ENCODE data around the gene OR2V2. TPM values are rescaled to one million over a fixed set of nuclear protein-coding genes. Genes with fewer than 3 reads are reported as not detected.
"Not testable (repeated sequence)": the region's sequence is repeated elsewhere in the genome, so short reads cannot be mapped to it uniquely, and the experiment has no call there.

OR2V2 gene, protein sequence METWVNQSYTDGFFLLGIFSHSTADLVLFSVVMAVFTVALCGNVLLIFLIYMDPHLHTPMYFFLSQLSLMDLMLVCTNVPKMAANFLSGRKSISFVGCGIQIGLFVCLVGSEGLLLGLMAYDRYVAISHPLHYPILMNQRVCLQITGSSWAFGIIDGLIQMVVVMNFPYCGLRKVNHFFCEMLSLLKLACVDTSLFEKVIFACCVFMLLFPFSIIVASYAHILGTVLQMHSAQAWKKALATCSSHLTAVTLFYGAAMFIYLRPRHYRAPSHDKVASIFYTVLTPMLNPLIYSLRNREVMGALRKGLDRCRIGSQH
- total RNA-seq = not detected

DNA sequence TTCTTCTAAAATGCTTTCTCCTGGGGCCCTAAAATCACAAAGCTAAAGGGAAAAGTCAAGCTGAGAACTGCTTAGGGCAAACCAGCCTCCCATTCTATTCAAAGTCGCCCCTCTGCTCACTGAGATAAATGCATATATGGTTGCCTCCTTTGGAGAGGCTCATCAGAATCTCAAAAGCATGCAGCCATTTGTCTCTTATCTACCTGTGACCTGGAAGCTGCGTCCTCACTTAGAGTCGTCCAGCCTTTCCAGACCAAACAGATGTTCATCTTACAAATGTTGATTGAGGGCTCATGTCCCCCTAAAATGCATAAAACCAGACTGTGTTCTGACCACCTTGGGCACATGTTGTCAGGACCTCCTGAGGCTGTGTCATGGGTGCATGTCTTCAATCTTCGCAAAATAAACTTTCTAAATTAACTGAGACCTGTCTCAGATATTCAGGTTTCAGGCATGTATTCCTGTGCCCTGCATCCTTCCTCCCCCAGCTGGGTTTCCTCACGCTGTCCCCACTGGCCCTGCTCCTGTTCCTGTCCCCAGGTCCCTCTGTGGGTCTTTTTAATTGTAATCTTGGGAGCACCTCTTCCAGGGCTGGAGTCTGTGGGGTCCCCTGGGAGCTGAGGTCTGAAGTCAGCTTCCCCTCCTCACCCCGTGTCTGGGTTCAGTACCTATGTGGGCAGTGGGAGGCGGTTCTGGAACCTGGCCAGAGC is at the start of gene OR2V2:
Gene OR2V2 (plus strand): TSS at position 660 of the 710 bp plus-strand sequence. CDS start 7,357 bp downstream, outside the sequence.
- TF ChIP-seq, protein P1, sequence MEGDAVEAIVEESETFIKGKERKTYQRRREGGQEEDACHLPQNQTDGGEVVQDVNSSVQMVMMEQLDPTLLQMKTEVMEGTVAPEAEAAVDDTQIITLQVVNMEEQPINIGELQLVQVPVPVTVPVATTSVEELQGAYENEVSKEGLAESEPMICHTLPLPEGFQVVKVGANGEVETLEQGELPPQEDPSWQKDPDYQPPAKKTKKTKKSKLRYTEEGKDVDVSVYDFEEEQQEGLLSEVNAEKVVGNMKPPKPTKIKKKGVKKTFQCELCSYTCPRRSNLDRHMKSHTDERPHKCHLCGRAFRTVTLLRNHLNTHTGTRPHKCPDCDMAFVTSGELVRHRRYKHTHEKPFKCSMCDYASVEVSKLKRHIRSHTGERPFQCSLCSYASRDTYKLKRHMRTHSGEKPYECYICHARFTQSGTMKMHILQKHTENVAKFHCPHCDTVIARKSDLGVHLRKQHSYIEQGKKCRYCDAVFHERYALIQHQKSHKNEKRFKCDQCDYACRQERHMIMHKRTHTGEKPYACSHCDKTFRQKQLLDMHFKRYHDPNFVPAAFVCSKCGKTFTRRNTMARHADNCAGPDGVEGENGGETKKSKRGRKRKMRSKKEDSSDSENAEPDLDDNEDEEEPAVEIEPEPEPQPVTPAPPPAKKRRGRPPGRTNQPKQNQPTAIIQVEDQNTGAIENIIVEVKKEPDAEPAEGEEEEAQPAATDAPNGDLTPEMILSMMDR (IDR thresholded peaks at IDR 0.05; ENCODE audit: low read depth) = not testable (repeated sequence)

DNA sequence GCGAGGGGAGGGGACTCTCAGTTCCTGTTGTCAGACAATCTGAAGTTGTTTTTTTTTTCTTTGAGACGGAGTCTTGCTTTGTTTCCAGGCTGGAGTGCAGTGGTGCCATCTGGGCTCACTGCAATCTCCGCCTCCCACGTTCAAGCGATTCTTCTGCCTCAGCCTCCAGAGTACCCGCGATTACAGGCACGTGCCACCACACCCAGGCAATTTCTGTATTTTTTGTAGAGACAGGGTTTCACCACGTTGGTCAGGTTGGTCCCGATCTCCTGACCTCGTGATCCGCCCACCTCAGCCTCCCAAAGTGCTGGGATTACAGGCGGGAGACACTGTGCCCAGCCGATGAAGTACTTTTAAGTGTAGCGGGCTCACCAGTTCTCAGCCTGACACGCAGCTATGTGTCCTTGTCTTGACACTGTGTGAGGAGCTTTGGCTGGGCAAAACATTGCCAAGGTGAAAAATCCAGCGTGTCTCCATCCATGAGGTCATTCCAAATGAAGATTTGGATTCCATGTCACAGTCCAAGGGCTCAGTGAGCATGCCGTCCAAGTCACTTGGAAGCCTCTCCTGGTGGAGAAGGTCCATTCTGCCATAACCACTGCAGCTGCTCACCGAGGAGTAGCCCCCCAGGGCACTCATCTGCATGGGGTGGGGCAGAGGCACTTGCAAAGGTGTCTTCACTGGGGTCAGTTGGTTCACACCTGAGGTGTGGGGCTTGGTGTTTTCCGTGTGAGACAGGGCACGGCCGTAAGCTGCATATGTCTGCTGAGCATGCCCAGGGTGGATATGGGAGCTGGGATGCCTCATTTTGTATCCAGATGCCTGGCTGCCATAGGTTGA is 48.4 kb upstream of the OR2V2 start:
- TF ChIP-seq, protein P1 (IDR thresholded peaks at IDR 0.05; ENCODE audit: low read depth) = no peak

DNA sequence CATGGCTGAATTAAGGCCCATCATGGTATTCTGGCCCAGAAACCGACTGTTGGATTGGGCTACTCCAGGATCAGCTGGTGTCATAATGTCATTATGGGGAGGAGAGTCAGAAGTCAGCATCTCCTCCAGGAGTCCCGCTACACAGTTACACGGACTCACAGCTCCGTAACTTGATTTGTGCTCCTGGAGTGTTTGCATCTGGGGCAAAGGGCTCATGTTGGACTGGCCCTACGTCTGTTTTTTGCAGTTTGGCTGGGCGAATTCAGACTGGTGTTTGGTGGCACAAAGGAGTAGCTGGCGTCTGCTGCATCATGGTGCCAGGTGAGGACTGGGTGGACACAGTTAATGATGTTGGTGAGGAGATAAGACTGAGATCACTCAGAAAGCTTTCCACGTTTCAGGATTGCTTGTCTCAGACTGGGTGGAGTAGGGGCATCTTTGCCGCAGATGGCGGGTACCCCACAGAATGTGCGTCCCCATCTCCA is 47.7 kb upstream of the OR2V2 start:
- TF ChIP-seq, protein P1 (IDR thresholded peaks at IDR 0.05; ENCODE audit: low read depth) = no peak

DNA sequence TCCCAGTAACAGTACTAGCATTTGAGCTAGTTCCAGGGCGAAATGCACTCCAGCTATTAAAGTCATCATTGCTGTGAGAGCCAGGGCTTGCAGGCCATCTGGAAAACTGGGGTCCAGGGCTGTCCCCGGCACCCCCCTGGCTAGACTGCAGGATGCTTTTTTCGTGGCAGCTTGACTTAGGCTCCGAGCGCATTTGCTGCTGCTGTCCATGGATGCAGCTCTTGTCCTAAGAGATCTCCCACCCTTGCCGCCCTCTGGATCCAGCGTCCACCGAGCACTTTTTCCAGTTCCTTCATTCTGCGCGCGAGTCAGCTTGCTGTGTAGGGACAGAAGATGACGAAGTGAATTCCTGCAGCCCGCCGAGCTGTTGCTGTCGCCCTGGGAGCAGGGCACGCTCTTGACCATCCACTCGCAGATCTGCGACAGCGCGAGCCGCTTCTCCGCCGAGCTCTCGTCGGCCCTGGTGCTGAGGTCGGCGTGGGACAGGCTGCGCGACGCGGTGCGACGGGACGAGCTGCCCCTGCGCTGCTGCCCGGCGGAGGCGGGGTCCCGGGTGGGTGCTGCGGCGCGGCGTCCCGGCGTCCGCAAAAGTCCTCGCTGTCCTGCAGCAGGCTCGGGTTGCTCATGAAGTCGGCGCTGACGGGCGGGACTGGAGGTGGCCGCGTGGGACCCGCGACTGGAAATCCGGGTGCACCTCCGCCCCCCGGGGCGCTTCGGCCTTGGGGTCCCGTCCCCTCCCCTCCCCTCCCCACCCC is 47.1 kb upstream of the OR2V2 start:
- TF ChIP-seq, protein P1 (IDR thresholded peaks at IDR 0.05; ENCODE audit: low read depth) = no peak

DNA sequence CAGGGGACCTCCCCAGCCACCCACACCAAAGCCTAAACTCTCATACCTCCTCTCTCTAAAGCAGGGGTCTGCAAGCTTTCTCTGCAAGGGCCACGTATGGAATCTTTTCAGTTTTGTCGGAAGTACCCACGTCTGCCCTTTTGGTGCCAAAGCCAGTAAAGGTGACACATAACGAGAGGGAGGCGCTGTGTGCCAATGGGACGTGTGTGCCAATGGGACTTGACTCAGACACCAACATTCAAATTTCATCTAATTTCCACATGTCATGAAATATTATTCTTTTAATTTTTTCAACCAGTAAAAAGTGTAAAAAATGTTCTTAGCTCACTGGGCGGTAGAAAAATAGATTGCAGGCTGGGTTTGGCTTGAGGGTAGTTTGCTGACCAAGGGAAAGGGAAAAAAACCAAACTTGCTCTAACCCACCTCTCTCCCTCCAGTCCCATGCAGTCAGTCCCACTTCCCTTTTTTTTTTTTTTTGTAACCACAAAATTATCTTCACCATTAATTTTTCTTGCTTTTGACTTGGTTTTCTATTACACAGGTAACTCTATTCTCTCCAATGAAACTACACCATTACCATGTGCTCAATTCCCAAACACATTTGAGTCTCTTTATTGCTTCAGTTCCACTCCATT is 41.9 kb upstream of the OR2V2 start:
- TF ChIP-seq, protein P1 (IDR thresholded peaks at IDR 0.05; ENCODE audit: low read depth) = no peak

DNA sequence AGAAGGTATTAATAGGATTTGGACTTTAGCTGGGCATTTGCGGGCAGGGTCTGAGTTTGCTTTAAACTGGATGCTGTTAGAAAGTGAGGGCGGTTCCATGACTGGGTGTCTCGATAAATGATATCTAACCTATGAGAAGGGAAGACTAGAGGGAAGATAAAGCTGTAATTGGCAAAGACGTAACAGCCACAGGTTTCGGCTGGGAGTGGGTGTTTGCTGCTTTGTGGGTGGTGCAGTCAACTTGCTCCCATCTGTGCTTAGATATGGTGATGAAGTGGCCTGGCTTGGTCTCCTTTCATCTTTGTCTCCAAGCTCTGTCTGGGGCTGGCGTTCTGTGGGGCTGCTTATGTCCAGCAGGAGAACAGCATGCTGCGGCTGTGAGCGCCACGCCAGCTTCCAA is 39.7 kb upstream of the OR2V2 start:
- TF ChIP-seq, protein P1 (IDR thresholded peaks at IDR 0.05; ENCODE audit: low read depth) = no peak

Measured in subcutaneous adipose tissue (tissue), 4 donors.